Heart right ventricle (tissue), 16 donors: Measurements from ENCODE around the gene BFSP1. TPM values are rescaled to one million over a fixed set of nuclear protein-coding genes. Genes with fewer than 3 reads are reported as not detected.

Experiments
- ATAC-seq, 8 donors: fragments of 200-7000 bp; cut with Tn5 transposase; one replicate each; pipeline ENCODE4 v1.9.1; 2020; ENCODE audit warnings: mild to moderate bottlenecking in 8 of 8, moderate library complexity in 8 of 8, moderate number of reproducible peaks in 1 of 8
- DNase-seq, 2 donors: peaks; one replicate each; pipeline ENCODE4 v3.0.0-alpha.2; 2020
- H3K27ac ChIP-seq, 10 donors: fragments of 200-600 bp; sonication (generic) in 2 of 10; one replicate each; pipeline versions ENCODE4 v1.5.0 to v1.8.0; 2020 to 2022; ENCODE audit warnings: mild to moderate bottlenecking in 3 of 10
- H3K27me3 ChIP-seq, 7 donors: fragments of 200-600 bp; one replicate each; pipeline ENCODE4 v1.8.0; 2021 to 2022; ENCODE audit warnings: mild to moderate bottlenecking in 2 of 7
- H3K36me3 ChIP-seq, 9 donors: fragments of 200-600 bp; sonication (generic) in 1 of 9; one replicate each; pipeline versions ENCODE4 v1.5.0 to v1.8.0; 2020 to 2022; ENCODE audit warnings: mild to moderate bottlenecking in 2 of 9
- H3K4me1 ChIP-seq, 9 donors: fragments of 200-600 bp; sonication (generic) in 1 of 9; one replicate each; pipeline versions ENCODE4 v1.5.0 to v1.8.0; 2020 to 2022; ENCODE audit warnings: mild to moderate bottlenecking in 4 of 9
- H3K4me3 ChIP-seq, 10 donors: fragments of 200-600 bp; sonication (generic) in 2 of 10; one replicate each; pipeline versions ENCODE4 v1.5.0 to v1.8.0; 2020 to 2022; ENCODE audit warnings: mild to moderate bottlenecking in 7 of 10, moderate library complexity in 2 of 10
- H3K9me3 ChIP-seq, 11 donors: fragments of 200-600 bp in 10 of 11; sonication (generic) in 2 of 11; one replicate each; pipeline versions ENCODE4 v1.5.0 to v1.8.0; 2013 to 2022; ENCODE audit warnings: mild to moderate bottlenecking in 2 of 11, control low read depth in 1 of 11, moderate library complexity in 1 of 11
- CTCF ChIP-seq, 9 donors: fragments of 200-600 bp; sonication (generic) in 2 of 9; IDR thresholded peaks; one replicate each; pipeline versions ENCODE4 v1.5.0 to v1.8.0; 2021 to 2022; ENCODE audit warnings: antibody characterized with exemption in 9 of 9, mild to moderate bottlenecking in 5 of 9, moderate library complexity in 1 of 9
- WGBS, 2 donors: extraction: QIAGEN DNeasy Blood & Tissue Kit; methylation state at CpG; one replicate each; pipeline ENCODE4 v1.1.7; 2013; ENCODE audit warnings: inconsistent platforms in 1 of 2; 5-methylcytosine and 5-hydroxymethylcytosine counted together
- intact Hi-C, 10 donors: fragments of 100-400 bp; cut with DNase I; formaldehyde crosslinking; loops; one replicate each; pipeline versions ENCODE4 v1.11.1 to v1.14.2; 2022
- polyA plus RNA-seq, 2 donors: library from polyadenylated mRNA; stranded (reverse); fragments of 200-250 nt; gene quantifications; one replicate each; pipeline ENCODE4 v1.2.3, GENCODE V29; 2013
- total RNA-seq, 10 donors: library from RNA; stranded (reverse); fragmentation: NEBNext Ultra II Directional in 3 of 10; extraction: Animal tissue kit (Norgen Biotek cat#: 25700) in 3 of 10; gene quantifications; one replicate each; pipeline versions ENCODE4 v1.2.1 to v1.2.4, GENCODE V29; 2021 to 2023
- donor health status: Arrhythmogenic right ventricular cardiomyopathy.
- donor health status: ischemic (EF 13 %, LVEDD 7.1; RV severe dilation, severe dysfunction).
- donor health status: healthy with polysubstance abuse.
- donor health status: DM: no; HTN: yes; CAD: no.
- donor health status: DM: no; HTN: no; CAD: no.
- donor health status: ischemic (EF 25% LVEDD 6.9; RV normal size, moderate dysfunction).
- donor health status: ischemic (EF 25% LVEDD 5.7; RV mildly dilated, moderate dysfunction).
- donor health status: healthy.
- donor health status: DM: yes; HTN: yes; CAD: no.
- donor health status: Ischemic cardiomyopathy.
- donor health status: ischemic (EF 35%, LVEDD 5.7; RV mildly dilated, moderate dysfunction).
- donor health status: nonischemic (EF 11% LVEDD 7.7; RV severe dilation, severe dysfunction).
- donor health status: DM: yes; HTN: yes; CAD: no.
- donor health status: PGD.
- donor health status: ischemic (EF 29% LVEDD 5.4; RV normal size, mild dysfunction).
- donor health status: nonischemic (EF 23%, LVEDD 6.1; RV moderate dilation, normal function).

Gene BFSP1
- total and polyA plus RNA-seq, 12 donors = 0.19 to 1.9 (median 0.61) TPM

GRCh38 chr20:17495826-17496225 lies 35.4 kb downstream of the BFSP1 start:
- Histone ChIP-seq H3K4me1 (peaks cover 0 to 5% (median 0%) of the 10 kb centered on the region in 9 donors), H3K36me3 (no peaks in the 10 kb centered on the region), H3K9me3 (no peaks in the 10 kb centered on the region), H3K27me3 (no peaks in the 10 kb centered on the region), H3K4me3 (no peak overlapping the region), H3K27ac (no peak overlapping the region)
- no peak for TF ChIP-seq CTCF (IDR thresholded peaks at IDR 0.05)
- intact Hi-C loops = loop anchor here in 1 of 10 donors (10.0 kb wide), 1 partner anchor 779 kb away; no protein-coding TSS in a partner anchor
- DNase-seq (no peak), ATAC-seq (no peak)
- 93 to 95% methylated on average over 9 of the region's 9 CpGs for whole genome bisulfite sequencing, 2 donors

GRCh38 chr20:17494201-17494600 lies 37.0 kb downstream of the BFSP1 start:
- intact Hi-C loops = loop anchor here in 1 of 10 donors (10.0 kb wide), 1 partner anchor 781 kb away; no protein-coding TSS in a partner anchor
- WGBS, 2 donors = 88 to 97% methylated on average over 7 of the region's 7 CpGs
- Histone ChIP-seq H3K4me1 (peaks cover 0 to 5% (median 0%) of the 10 kb centered on the region in 9 donors), H3K9me3 (no peaks in the 10 kb centered on the region), H3K36me3 (no peaks in the 10 kb centered on the region), H3K27me3 (no peaks in the 10 kb centered on the region), H3K4me3 (no peak overlapping the region), H3K27ac (no peak overlapping the region)
- DNase-seq (no peak), ATAC-seq (no peak)
- TF ChIP-seq CTCF (IDR thresholded peaks at IDR 0.05) = no peak

DNA sequence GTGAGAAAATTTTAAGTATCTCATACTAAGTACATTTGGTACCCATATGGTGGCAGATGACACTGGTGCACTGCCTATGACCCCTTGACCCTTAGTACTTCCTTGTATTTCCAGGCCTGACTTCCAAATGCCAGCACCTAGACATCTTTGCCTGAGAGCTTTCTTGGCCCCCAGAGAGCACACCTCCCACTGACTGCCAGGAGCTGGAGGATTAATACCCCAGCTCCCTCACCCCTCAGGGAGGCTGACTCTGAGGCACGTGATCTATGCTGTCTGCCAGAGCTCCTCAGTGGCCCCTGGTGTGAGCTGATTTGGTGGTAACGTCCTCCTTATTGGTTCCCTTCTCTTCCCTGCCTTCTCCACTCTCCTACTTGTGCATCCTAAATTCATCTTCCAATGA lies 38.0 kb downstream of the BFSP1 start:
- no peaks in the 10 kb centered on the region for H3K27me3 ChIP-seq
- DNase-seq = no peak
- WGBS, 2 donors = 68 to 84% methylated on average over 2 of the region's 2 CpGs
- no peak for ATAC-seq
- no peak overlapping the region for H3K4me3 ChIP-seq
- no peaks in the 10 kb centered on the region for H3K36me3 ChIP-seq
- no peak overlapping the region for H3K27ac ChIP-seq
- no peak for TF ChIP-seq CTCF (IDR thresholded peaks at IDR 0.05)
- H3K4me1 ChIP-seq = peaks cover 0 to 5% (median 0%) of the 10 kb centered on the region in 9 donors
- H3K9me3 ChIP-seq = no peaks in the 10 kb centered on the region
- intact Hi-C loops = loop anchor here in 1 of 10 donors (10.0 kb wide), 1 partner anchor 782 kb away; no protein-coding TSS in a partner anchor

DNA sequence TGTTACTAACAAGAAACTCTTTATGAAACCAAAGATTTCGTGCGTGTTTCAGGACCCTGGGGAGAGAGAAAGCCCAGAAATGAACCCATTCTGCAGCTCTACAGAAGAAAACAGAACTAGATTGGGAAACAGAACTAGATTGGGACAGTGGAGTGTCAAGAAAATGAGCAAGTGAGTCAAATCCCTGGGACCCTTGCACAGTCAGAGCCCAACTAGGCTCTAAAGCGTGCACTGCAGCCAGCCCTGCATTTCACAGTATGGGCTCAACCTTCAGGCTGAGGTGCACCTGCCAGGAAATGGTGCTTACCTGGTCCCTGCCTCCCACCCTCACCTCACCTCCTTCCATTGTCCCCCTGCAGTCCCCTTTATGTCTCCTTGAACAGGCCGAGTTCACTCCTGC lies 39.7 kb downstream of the BFSP1 start:
- ATAC-seq = no peak
- intact Hi-C loops = loop anchor here in 1 of 10 donors (10.0 kb wide), 1 partner anchor 783 kb away; no protein-coding TSS in a partner anchor
- DNase-seq = no peak
- no peaks in the 10 kb centered on the region for H3K4me1 ChIP-seq
- H3K36me3 ChIP-seq = no peaks in the 10 kb centered on the region
- TF ChIP-seq CTCF (IDR thresholded peaks at IDR 0.05) = no peak
- 94 to 96% methylated on average over 4 of the region's 4 CpGs for WGBS, 2 donors
- no peak overlapping the region for H3K4me3 ChIP-seq
- no peaks in the 10 kb centered on the region for H3K27me3 ChIP-seq
- no peak overlapping the region for H3K27ac ChIP-seq
- H3K9me3 ChIP-seq = no peaks in the 10 kb centered on the region
